ENCODE results near the gene PTPN14.
"Not testable (repeated sequence)": the region's sequence is repeated elsewhere in the genome, so short reads cannot be mapped to it uniquely, and the experiment has no call there.

The PTPN14 gene

GRCh38 chr1:214582289-214582891, 31.0 kb upstream of the PTPN14 start:
- Histone ChIP-seq H3K9ac (ENCODE audit: low read depth, low read length, poor library complexity, severe bottlenecking) (no peak overlapping the region), H3K4me1 (ENCODE audit: insufficient read depth, low read length, poor library complexity, severe bottlenecking) (peaks cover 11% of the 10 kb centered on the region), H3K27me3 (ENCODE audit: insufficient read depth, low read length, poor library complexity, severe bottlenecking) (no peaks in the 10 kb centered on the region), H3K9me3 (ENCODE audit: insufficient read depth, low read depth, low read length) (no peaks in the 10 kb centered on the region), H3K9me2 (replicated peaks; ENCODE audit: low read depth, low read length) (no peaks in the 10 kb centered on the region), H3K4me3 (ENCODE audit: low read length, poor library complexity, severe bottlenecking) (no peak overlapping the region), H3K36me3 (ENCODE audit: insufficient read depth, low read length) (no peaks in the 10 kb centered on the region), H3F3A (ENCODE audit: low read depth) (no peaks in the 10 kb centered on the region; the same call in 1 of the 2 replicates), H4K20me1 (ENCODE audit: insufficient read depth, low read length, poor library complexity, severe bottlenecking) (no peaks in the 10 kb centered on the region), H3K4me2 (ENCODE audit: low read depth, low read length, poor library complexity, severe bottlenecking) (no peak overlapping the region), H3K79me2 (ENCODE audit: insufficient read depth, low read length) (no peaks in the 10 kb centered on the region), H2AFZ (ENCODE audit: low read length) (peak overlapping the region; percentile 72)
- TF ChIP-seq EZH2phosphoT487 (IDR thresholded peaks at IDR 0.05; ENCODE audit: borderline replicate concordance) (no peak), CTCF (conservative IDR thresholded peaks at IDR 0.05; ENCODE audit: low read length) (no peak)

GRCh38 chr1:214581785-214582184, 30.4 kb upstream of the PTPN14 start:
- Histone ChIP-seq H4K20me1 (ENCODE audit: insufficient read depth, low read length, poor library complexity, severe bottlenecking) (no peaks in the 10 kb centered on the region), H3K4me3 (ENCODE audit: low read length, poor library complexity, severe bottlenecking) (no peak overlapping the region), H3F3A (ENCODE audit: low read depth) (no peaks in the 10 kb centered on the region; the same call in 1 of the 2 replicates), H3K4me1 (ENCODE audit: insufficient read depth, low read length, poor library complexity, severe bottlenecking) (peaks cover 11% of the 10 kb centered on the region), H3K4me2 (ENCODE audit: low read depth, low read length, poor library complexity, severe bottlenecking) (peak overlapping the region; percentile 20), H3K79me2 (ENCODE audit: insufficient read depth, low read length) (no peaks in the 10 kb centered on the region), H3K36me3 (ENCODE audit: insufficient read depth, low read length) (no peaks in the 10 kb centered on the region), H3K9me3 (ENCODE audit: insufficient read depth, low read depth, low read length) (peaks cover 2% of the 10 kb centered on the region; the same call in 1 of the 2 replicates), H3K9me2 (replicated peaks; ENCODE audit: low read depth, low read length) (no peaks in the 10 kb centered on the region), H3K27me3 (ENCODE audit: insufficient read depth, low read length, poor library complexity, severe bottlenecking) (no peaks in the 10 kb centered on the region), H2AFZ (ENCODE audit: low read length) (peak overlapping the region; percentile 72), H3K9ac (ENCODE audit: low read depth, low read length, poor library complexity, severe bottlenecking) (peak overlapping the region; percentile 7)
- TF ChIP-seq CTCF (conservative IDR thresholded peaks at IDR 0.05; ENCODE audit: low read length) = no peak
- no peak for TF ChIP-seq EZH2phosphoT487 (IDR thresholded peaks at IDR 0.05; ENCODE audit: borderline replicate concordance)

- Histone ChIP-seq H3K4me2 (ENCODE audit: low read depth, low read length, poor library complexity, severe bottlenecking) (no peak overlapping the region), H3K79me2 (ENCODE audit: insufficient read depth, low read length) (no peaks in the 10 kb centered on the region), H3F3A (ENCODE audit: low read depth) (no peaks in the 10 kb centered on the region; the same call in 1 of the 2 replicates), H3K9ac (ENCODE audit: low read depth, low read length, poor library complexity, severe bottlenecking) (no peak overlapping the region), H3K9me2 (replicated peaks; ENCODE audit: low read depth, low read length) (no peaks in the 10 kb centered on the region), H3K4me3 (ENCODE audit: low read length, poor library complexity, severe bottlenecking) (no peak overlapping the region), H3K27me3 (ENCODE audit: insufficient read depth, low read length, poor library complexity, severe bottlenecking) (no peaks in the 10 kb centered on the region), H2AFZ (ENCODE audit: low read length) (no peak overlapping the region), H3K36me3 (ENCODE audit: insufficient read depth, low read length) (no peaks in the 10 kb centered on the region), H3K4me1 (ENCODE audit: insufficient read depth, low read length, poor library complexity, severe bottlenecking) (peaks cover 11% of the 10 kb centered on the region), H4K20me1 (ENCODE audit: insufficient read depth, low read length, poor library complexity, severe bottlenecking) (no peaks in the 10 kb centered on the region), H3K9me3 (ENCODE audit: insufficient read depth, low read depth, low read length) (peaks cover 14% of the 10 kb centered on the region)
- TF ChIP-seq CTCF (conservative IDR thresholded peaks at IDR 0.05; ENCODE audit: low read length) = no peak
- no peak for TF ChIP-seq EZH2phosphoT487 (IDR thresholded peaks at IDR 0.05; ENCODE audit: borderline replicate concordance)
Measured at GRCh38 chr1:214579183-214579582, 27.8 kb upstream of the PTPN14 start.

- H3F3A ChIP-seq (ENCODE audit: low read depth); H3K9ac ChIP-seq (ENCODE audit: low read depth, low read length, poor library complexity, severe bottlenecking); H3K4me2 ChIP-seq (ENCODE audit: low read depth, low read length, poor library complexity, severe bottlenecking); H3K79me2 ChIP-seq (ENCODE audit: insufficient read depth, low read length); H3K27me3 ChIP-seq (ENCODE audit: insufficient read depth, low read length, poor library complexity, severe bottlenecking); H2AFZ ChIP-seq (ENCODE audit: low read length); H3K4me3 ChIP-seq (ENCODE audit: low read length, poor library complexity, severe bottlenecking); H3K36me3 ChIP-seq (ENCODE audit: insufficient read depth, low read length); H3K9me2 ChIP-seq (replicated peaks; ENCODE audit: low read depth, low read length); H3K4me1 ChIP-seq (ENCODE audit: insufficient read depth, low read length, poor library complexity, severe bottlenecking); H4K20me1 ChIP-seq (ENCODE audit: insufficient read depth, low read length, poor library complexity, severe bottlenecking): not testable (repeated sequence)
- peaks cover 14% of the 10 kb centered on the region for H3K9me3 ChIP-seq (ENCODE audit: insufficient read depth, low read depth, low read length)
Measured at GRCh38 chr1:214576120-214576519, 24.7 kb upstream of the PTPN14 start.
